ENCODE measurements around the gene RANGAP1. TPM values are rescaled to one million over a fixed set of nuclear protein-coding genes. Genes with fewer than 3 reads are reported as not detected.

The RANGAP1 gene
- total RNA-seq, 2 experiments from 2014 or later = 108 to 119 TPM

DNA sequence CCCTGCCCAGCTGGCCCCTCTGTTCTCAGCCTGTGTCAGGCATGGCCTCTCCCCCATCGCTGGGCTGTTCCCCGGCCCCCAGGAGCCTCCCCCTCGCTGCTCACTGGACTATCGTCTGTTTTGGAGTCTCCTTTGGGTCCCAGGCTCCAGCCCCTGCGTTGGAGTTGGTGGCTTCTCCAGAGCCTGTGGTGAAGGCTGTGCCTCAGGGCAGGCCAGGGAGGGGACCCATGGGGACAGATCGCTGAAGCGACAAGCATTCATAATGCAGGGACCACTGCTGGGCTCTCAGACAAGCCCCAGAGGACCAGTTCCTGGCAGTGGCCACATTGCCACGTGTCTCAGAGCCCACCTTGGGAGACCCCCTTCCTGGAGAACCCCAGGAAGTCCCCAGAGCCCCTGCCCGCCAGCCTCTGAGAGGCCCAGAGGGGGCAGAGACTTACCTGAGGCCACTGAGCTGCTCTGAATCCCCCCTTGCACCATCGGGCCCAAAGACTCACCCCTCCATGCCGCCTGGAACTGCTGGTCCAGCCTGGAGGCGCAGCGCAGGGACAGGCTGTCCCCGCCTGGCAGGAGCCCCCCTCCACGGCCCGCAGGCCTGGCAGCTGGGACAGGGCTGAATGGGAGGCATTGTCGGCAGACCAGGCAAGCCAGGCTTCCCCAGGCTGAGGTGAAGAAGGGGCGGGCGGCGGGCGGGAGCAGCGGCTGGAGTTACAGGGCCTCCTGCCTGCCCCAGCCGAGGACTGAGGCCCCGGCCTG is 45.4 kb downstream of the RANGAP1 start, which contains the start of gene CHADL:
Gene CHADL (minus strand): TSS at position 555 of the 756 bp plus-strand sequence. CDS start 50 bp downstream, at position 505.
- H3K9me2 ChIP-seq (ENCODE audit: insufficient read depth, low read length) = no peaks in the 10 kb centered on the region
- H4K20me1 ChIP-seq (ENCODE audit: insufficient read depth, low read length) = no peaks in the 10 kb centered on the region
- TF ChIP-seq EZH2phosphoT487 (IDR thresholded peaks at IDR 0.05; ENCODE audit: borderline replicate concordance, low read depth, low read length) (no peak), CTCF (conservative IDR thresholded peaks at IDR 0.05; ENCODE audit: low read length) (no peak)
- CTCF ChIA-PET (ENCODE audit: unreplicated experiment) = no interaction called here
- H3K36me3 ChIP-seq (ENCODE audit: insufficient read depth, low read length) = peaks cover 3% of the 10 kb centered on the region; the same call in 1 of the 2 replicates
- H3K4me2 ChIP-seq (ENCODE audit: low read length) = no peak within 1 kb of the TSS
- intact Hi-C loops (cut with micrococcal nuclease; ENCODE audit: unreplicated experiment) = no loop called here
- BruUV-seq (replicated peaks) = no TSS peak
- peaks cover 9% of the 10 kb centered on the region for H3K4me1 ChIP-seq (ENCODE audit: insufficient read depth, low read length, poor library complexity, severe bottlenecking)
- H2AFZ ChIP-seq (ENCODE audit: low read length) = no peak within 1 kb of the TSS
- no peak within 1 kb of the TSS for H3K27ac ChIP-seq (ENCODE audit: low read depth, low read length, poor library complexity, severe bottlenecking)
- H3K4me3 ChIP-seq (ENCODE audit: low read depth, low read length, poor library complexity, severe bottlenecking) = no peak within 1 kb of the TSS
- POLR2A ChIA-PET = no interaction called here
- H3K79me2 ChIP-seq (ENCODE audit: insufficient read depth, low read depth, low read length) = no peaks in the 10 kb centered on the region
- DNase-seq (ENCODE audit: low spot score) = no peak
- H3K9me3 ChIP-seq (ENCODE audit: low read length) = no peaks in the 10 kb centered on the region

- no peaks in the 10 kb centered on the region for H3K79me2 ChIP-seq (ENCODE audit: insufficient read depth, low read depth, low read length)
- no peak overlapping the region for H3K4me2 ChIP-seq (ENCODE audit: low read length)
- BruUV-seq (replicated peaks) = no TSS peak
- ChIA-PET CTCF (ENCODE audit: unreplicated experiment) (no interaction called here), POLR2A (no interaction called here)
- TF ChIP-seq CTCF (conservative IDR thresholded peaks at IDR 0.05; ENCODE audit: low read length) (no peak), EZH2phosphoT487 (IDR thresholded peaks at IDR 0.05; ENCODE audit: borderline replicate concordance, low read depth, low read length) (no peak)
- H3K4me1 ChIP-seq (ENCODE audit: insufficient read depth, low read length, poor library complexity, severe bottlenecking) = peaks cover 9% of the 10 kb centered on the region
- H3K4me3 ChIP-seq (ENCODE audit: low read depth, low read length, poor library complexity, severe bottlenecking) = no peak overlapping the region
- DNase-seq (ENCODE audit: low spot score) = no peak
- no peaks in the 10 kb centered on the region for H3K9me3 ChIP-seq (ENCODE audit: low read length)
- H4K20me1 ChIP-seq (ENCODE audit: insufficient read depth, low read length) = no peaks in the 10 kb centered on the region
- intact Hi-C loops (cut with micrococcal nuclease; ENCODE audit: unreplicated experiment) = no loop called here
- no peaks in the 10 kb centered on the region for H3K9me2 ChIP-seq (ENCODE audit: insufficient read depth, low read length)
- H3K36me3 ChIP-seq (ENCODE audit: insufficient read depth, low read length) = no peaks in the 10 kb centered on the region
- no peak overlapping the region for H3K27ac ChIP-seq (ENCODE audit: low read depth, low read length, poor library complexity, severe bottlenecking)
- H2AFZ ChIP-seq (ENCODE audit: low read length) = no peak overlapping the region
Measured at GRCh38 chr22:41239443-41240128, 46.4 kb downstream of the RANGAP1 start.

Measured in OCI-LY7 (cell line).